GM12873 (cell line): ENCODE measurements around the gene PPOX.

Experiments used
- CTCF ChIP-seq: IDR thresholded peaks from 2 replicates; pipeline ENCODE4 v1.5.1; 2012; ENCODE audit warnings: low read depth, mild to moderate bottlenecking, moderate library complexity, low read length, control low read depth; ENCODE audit not compliant: insufficient read depth; ENCODE audit errors: missing control alignments

The PPOX gene

GRCh38 chr1:161177936-161178244 lies 11.7 kb downstream of the PPOX start:
- no peak for TF ChIP-seq CTCF

- no peak for TF ChIP-seq CTCF
Observed at GRCh38 chr1:161179698-161180097, 13.5 kb downstream of the PPOX start.

- peak; percentile 41 for TF ChIP-seq CTCF
Observed at GRCh38 chr1:161180639-161181038, 14.4 kb downstream of the PPOX start.

- no peak for TF ChIP-seq CTCF
Observed at GRCh38 chr1:161182214-161182613, 16.0 kb downstream of the PPOX start.

GRCh38 chr1:161185282-161185682 lies 19.1 kb downstream of the PPOX start:
- TF ChIP-seq CTCF, result no peak

- no peak for TF ChIP-seq CTCF
Observed at GRCh38 chr1:161185732-161186311, 19.6 kb downstream of the PPOX start.

GRCh38 chr1:161187311-161187710 lies 21.1 kb downstream of the PPOX start:
- no peak for TF ChIP-seq CTCF
